Measurements from ENCODE around the gene GRAMD1B.

DNA sequence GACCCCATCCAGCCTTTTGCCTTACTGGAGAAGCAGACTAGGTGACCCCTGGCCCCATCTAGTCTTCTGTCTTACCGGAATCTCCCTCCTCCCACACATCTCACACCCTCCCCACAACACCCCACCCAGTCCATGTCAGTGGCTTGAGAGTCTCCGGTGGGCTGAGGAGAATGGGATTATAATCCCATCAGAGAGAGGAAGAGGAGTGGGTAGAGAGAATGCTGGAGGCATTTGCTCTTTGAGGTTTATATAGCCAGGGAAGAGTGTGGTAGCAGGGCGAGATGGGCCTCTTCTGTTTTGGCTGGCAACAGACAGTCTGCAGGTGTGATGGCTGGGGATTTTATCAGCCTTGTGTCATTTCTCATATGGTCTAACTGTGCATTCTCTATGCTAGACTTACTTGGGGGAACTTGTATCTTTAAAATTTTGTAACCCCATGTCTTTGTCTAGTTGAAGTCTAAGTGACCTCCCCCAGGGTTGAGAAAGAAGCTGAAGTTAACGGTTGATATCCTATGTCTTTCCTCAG is 50.3 kb downstream of the GRAMD1B start:
- TF ChIP-seq, protein P1, sequence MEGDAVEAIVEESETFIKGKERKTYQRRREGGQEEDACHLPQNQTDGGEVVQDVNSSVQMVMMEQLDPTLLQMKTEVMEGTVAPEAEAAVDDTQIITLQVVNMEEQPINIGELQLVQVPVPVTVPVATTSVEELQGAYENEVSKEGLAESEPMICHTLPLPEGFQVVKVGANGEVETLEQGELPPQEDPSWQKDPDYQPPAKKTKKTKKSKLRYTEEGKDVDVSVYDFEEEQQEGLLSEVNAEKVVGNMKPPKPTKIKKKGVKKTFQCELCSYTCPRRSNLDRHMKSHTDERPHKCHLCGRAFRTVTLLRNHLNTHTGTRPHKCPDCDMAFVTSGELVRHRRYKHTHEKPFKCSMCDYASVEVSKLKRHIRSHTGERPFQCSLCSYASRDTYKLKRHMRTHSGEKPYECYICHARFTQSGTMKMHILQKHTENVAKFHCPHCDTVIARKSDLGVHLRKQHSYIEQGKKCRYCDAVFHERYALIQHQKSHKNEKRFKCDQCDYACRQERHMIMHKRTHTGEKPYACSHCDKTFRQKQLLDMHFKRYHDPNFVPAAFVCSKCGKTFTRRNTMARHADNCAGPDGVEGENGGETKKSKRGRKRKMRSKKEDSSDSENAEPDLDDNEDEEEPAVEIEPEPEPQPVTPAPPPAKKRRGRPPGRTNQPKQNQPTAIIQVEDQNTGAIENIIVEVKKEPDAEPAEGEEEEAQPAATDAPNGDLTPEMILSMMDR (IDR thresholded peaks at IDR 0.05), result no peak
- TF ChIP-seq EP300 (IDR thresholded peaks at IDR 0.05), result no peak
- TF ChIP-seq POLR2AphosphoS5 (IDR thresholded peaks at IDR 0.05), result no peak
